Endometrium (tissue), 2 donors: ENCODE data around the gene APOC1.

ENCODE experiments used
- FAIRE-seq: peaks from 2 replicates; lab custom pipeline; 2012; peaks lifted over from hg19 to GRCh38; lab: Jason Lieb, UNC
- donor health status: control.
- donor health status: control.

Gene APOC1

GRCh38 chr19:44957526-44957925, 43.1 kb downstream of the APOC1 start:
- FAIRE-seq = no peak

GRCh38 chr19:44958090-44958489, 43.7 kb downstream of the APOC1 start:
- FAIRE-seq = no peak

- no peak for FAIRE-seq
Observed at GRCh38 chr19:44959691-44960090, 45.3 kb downstream of the APOC1 start.

GRCh38 chr19:44960906-44961728, 46.7 kb downstream of the APOC1 start:
- FAIRE-seq = no peak

GRCh38 chr19:44961821-44962220, 47.4 kb downstream of the APOC1 start:
- no peak for FAIRE-seq

GRCh38 chr19:44968118-44968517, 53.7 kb downstream of the APOC1 start:
- FAIRE-seq = no peak

- FAIRE-seq = no peak
Observed at GRCh38 chr19:44968670-44969069, 54.3 kb downstream of the APOC1 start.
